ENCODE data around the gene SMG5. TPM values are rescaled to one million over a fixed set of nuclear protein-coding genes. Genes with fewer than 3 reads are reported as not detected.

SMG5 gene
- total RNA-seq, 2 experiments from 2014 or later: 51.6 to 56.1 TPM

- ATAC-seq (ENCODE audit: poor library complexity): no peak
- POLR2A ChIA-PET: no interaction called here
- intact Hi-C loops (cut with DNase I, micrococcal nuclease): no loop called here
- Mint-ChIP-seq H3K27ac (no peak overlapping the region), H3K9me3 (no peaks in the 10 kb centered on the region), H3K4me3 (no peak overlapping the region), H3K4me1 (ENCODE audit: low read depth) (no peaks in the 10 kb centered on the region), H3K36me3 (ENCODE audit: low read depth) (peaks cover 65% of the 10 kb centered on the region), H3K27me3 (no peaks in the 10 kb centered on the region)
- Histone ChIP-seq H3K4me1 (ENCODE audit: insufficient read depth, low read length) (no peaks in the 10 kb centered on the region), H3K27ac (ENCODE audit: low read depth in 1 of 2, low read length in 2 of 2) (no peak overlapping the region), H3K4me3 (ENCODE audit: low read length) (no peak overlapping the region), H3K27me3 (ENCODE audit: control insufficient read depth in 1 of 2, insufficient read depth in 2 of 2, low read length in 2 of 2) (no peaks in the 10 kb centered on the region), H3K36me3 (ENCODE audit: insufficient read depth, low read length) (peaks cover 59% of the 10 kb centered on the region), H3K9me3 (ENCODE audit: control insufficient read depth in 1 of 2, insufficient read depth in 1 of 2, low read length in 2 of 2) (no peaks in the 10 kb centered on the region)
- no peak for DNase-seq
- no peak for TF ChIP-seq CTCF (IDR thresholded peaks at IDR 0.05)
- CTCF ChIA-PET: interaction anchor here (0.7 to 2.2 kb wide), 2 partner anchors 13 kb away, joined by 3 to 6 read pairs; no protein-coding TSS in a partner anchor
Observed at GRCh38 chr1:156238248-156238647, 44.4 kb downstream of the SMG5 start.

- no peak overlapping the region for H3K27ac Mint-ChIP-seq
- Histone ChIP-seq H3K4me3 (ENCODE audit: low read length) (no peak overlapping the region), H3K4me1 (ENCODE audit: insufficient read depth, low read length) (no peaks in the 10 kb centered on the region), H3K9me3 (ENCODE audit: control insufficient read depth in 1 of 2, insufficient read depth in 1 of 2, low read length in 2 of 2) (no peaks in the 10 kb centered on the region), H3K27me3 (ENCODE audit: control insufficient read depth in 1 of 2, insufficient read depth in 2 of 2, low read length in 2 of 2) (no peaks in the 10 kb centered on the region), H3K27ac (ENCODE audit: low read depth in 1 of 2, low read length in 2 of 2) (no peak overlapping the region), H3K36me3 (ENCODE audit: insufficient read depth, low read length) (peaks cover 65% of the 10 kb centered on the region)
- H3K27me3 Mint-ChIP-seq: no peaks in the 10 kb centered on the region
- CTCF ChIA-PET: interaction anchor here (2.2 kb wide), 1 partner anchor 11 kb away, joined by 6 read pairs; no protein-coding TSS in a partner anchor
- POLR2A ChIA-PET: no interaction called here
- no peak for TF ChIP-seq CTCF (IDR thresholded peaks at IDR 0.05)
- DNase-seq (no peak), ATAC-seq (ENCODE audit: poor library complexity) (no peak)
- H3K36me3 Mint-ChIP-seq (ENCODE audit: low read depth): peaks cover 77% of the 10 kb centered on the region
- H3K4me3 Mint-ChIP-seq: no peak overlapping the region
- H3K9me3 Mint-ChIP-seq: no peaks in the 10 kb centered on the region
- intact Hi-C loops (cut with DNase I, micrococcal nuclease): no loop called here
- H3K4me1 Mint-ChIP-seq (ENCODE audit: low read depth): no peaks in the 10 kb centered on the region
Observed at GRCh38 chr1:156236164-156236563, 46.5 kb downstream of the SMG5 start.

GRCh38 chr1:156233426-156234127 is 49.0 kb downstream of the SMG5 start:
- peaks cover 66% of the 10 kb centered on the region for H3K36me3 Mint-ChIP-seq (ENCODE audit: low read depth)
- DNase-seq (no peak), ATAC-seq (ENCODE audit: poor library complexity) (no peak)
- POLR2A ChIA-PET: interaction anchor here (1.2 to 1.3 kb wide), 2 partner anchors 18 to 21 kb away, joined by 3 to 4 read pairs; partner anchors contain the start of gene PMF1
- intact Hi-C loops (cut with DNase I, micrococcal nuclease): no loop called here
- H3K9me3 Mint-ChIP-seq: no peaks in the 10 kb centered on the region
- Histone ChIP-seq H3K9me3 (ENCODE audit: control insufficient read depth in 1 of 2, insufficient read depth in 1 of 2, low read length in 2 of 2) (no peaks in the 10 kb centered on the region), H3K36me3 (ENCODE audit: insufficient read depth, low read length) (peaks cover 58% of the 10 kb centered on the region), H3K27ac (ENCODE audit: low read depth in 1 of 2, low read length in 2 of 2) (no peak overlapping the region), H3K4me1 (ENCODE audit: insufficient read depth, low read length) (no peaks in the 10 kb centered on the region), H3K27me3 (ENCODE audit: control insufficient read depth in 1 of 2, insufficient read depth in 2 of 2, low read length in 2 of 2) (no peaks in the 10 kb centered on the region), H3K4me3 (ENCODE audit: low read length) (no peak overlapping the region)
- H3K4me3 Mint-ChIP-seq: no peak overlapping the region
- CTCF ChIA-PET: interaction anchor here (0.7 kb wide), 1 partner anchor 8 kb away, joined by 3 read pairs; no protein-coding TSS in a partner anchor
- TF ChIP-seq CTCF (IDR thresholded peaks at IDR 0.05): no peak
- H3K27me3 Mint-ChIP-seq: no peaks in the 10 kb centered on the region
- no peaks in the 10 kb centered on the region for H3K4me1 Mint-ChIP-seq (ENCODE audit: low read depth)
- H3K27ac Mint-ChIP-seq: no peak overlapping the region

All from CD4-positive, alpha-beta T cell (primary cell).